Measurements from ENCODE around the gene ZMIZ2.
"Not testable (repeated sequence)": the region's sequence is repeated elsewhere in the genome, so short reads cannot be mapped to it uniquely, and the experiment has no call there.

Gene ZMIZ2

GRCh38 chr7:44766416-44766801 lies 17.8 kb downstream of the ZMIZ2 start:
- peaks cover 58% of the 10 kb centered on the region for H3K36me3 ChIP-seq (ENCODE audit: control insufficient read depth, insufficient read depth, low read length)
- no peak for DNase-seq (ENCODE audit: low read depth, low spot score)

GRCh38 chr7:44767134-44767911 lies 18.7 kb downstream of the ZMIZ2 start:
- Histone ChIP-seq H3K4me3 (ENCODE audit: low read length) (no peak overlapping the region), H3K27ac (ENCODE audit: low read length) (no peak overlapping the region), H3K9me3 (ENCODE audit: control insufficient read depth, insufficient read depth, low read length) (no peaks in the 10 kb centered on the region), H3K36me3 (ENCODE audit: control insufficient read depth, insufficient read depth, low read length) (peaks cover 52% of the 10 kb centered on the region), H3K4me1 (ENCODE audit: control insufficient read depth, insufficient read depth, low read length) (peaks cover 7% of the 10 kb centered on the region; the same call in 1 of the 2 replicates), H3K27me3 (ENCODE audit: control insufficient read depth, insufficient read depth, low read length) (no peaks in the 10 kb centered on the region)
- no CpG with 5 or more reads among the region's 19 CpGs for WGBS (ENCODE audit: insufficient coverage, insufficient read length)
- DNase-seq (ENCODE audit: low read depth, low spot score): no peak

More at GRCh38 chr7:44766416-44766801, 17.8 kb downstream of the ZMIZ2 start:
- Histone ChIP-seq H3K9me3 (ENCODE audit: control insufficient read depth, insufficient read depth, low read length) (no peaks in the 10 kb centered on the region), H3K27ac (ENCODE audit: low read length) (no peak overlapping the region), H3K4me1 (ENCODE audit: control insufficient read depth, insufficient read depth, low read length) (peaks cover 7% of the 10 kb centered on the region; the same call in 1 of the 2 replicates), H3K4me3 (ENCODE audit: low read length) (no peak overlapping the region), H3K27me3 (ENCODE audit: control insufficient read depth, insufficient read depth, low read length) (no peaks in the 10 kb centered on the region)
- WGBS (ENCODE audit: insufficient coverage, insufficient read length): no CpG with 5 or more reads among the region's 11 CpGs

GRCh38 chr7:44767912-44768627 lies 19.4 kb downstream of the ZMIZ2 start:
- Histone ChIP-seq H3K9me3 (ENCODE audit: control insufficient read depth, insufficient read depth, low read length) (no peaks in the 10 kb centered on the region), H3K27me3 (ENCODE audit: control insufficient read depth, insufficient read depth, low read length) (no peaks in the 10 kb centered on the region), H3K4me1 (ENCODE audit: control insufficient read depth, insufficient read depth, low read length) (peaks cover 7% of the 10 kb centered on the region; the same call in 1 of the 2 replicates), H3K27ac (ENCODE audit: low read length) (no peak overlapping the region), H3K36me3 (ENCODE audit: control insufficient read depth, insufficient read depth, low read length) (peaks cover 45% of the 10 kb centered on the region), H3K4me3 (ENCODE audit: low read length) (no peak overlapping the region)
- no CpG with 5 or more reads among the region's 12 CpGs for WGBS (ENCODE audit: insufficient coverage, insufficient read length)
- DNase-seq (ENCODE audit: low read depth, low spot score): no peak

GRCh38 chr7:44768628-44769371 lies 20.2 kb downstream of the ZMIZ2 start:
- no peak for DNase-seq (ENCODE audit: low read depth, low spot score)
- Histone ChIP-seq H3K27me3 (ENCODE audit: control insufficient read depth, insufficient read depth, low read length) (no peaks in the 10 kb centered on the region), H3K36me3 (ENCODE audit: control insufficient read depth, insufficient read depth, low read length) (peaks cover 40% of the 10 kb centered on the region), H3K9me3 (ENCODE audit: control insufficient read depth, insufficient read depth, low read length) (no peaks in the 10 kb centered on the region), H3K4me1 (ENCODE audit: control insufficient read depth, insufficient read depth, low read length) (peaks cover 7% of the 10 kb centered on the region; the same call in 1 of the 2 replicates), H3K4me3 (ENCODE audit: low read length) (no peak overlapping the region), H3K27ac (ENCODE audit: low read length) (no peak overlapping the region)
- no CpG with 5 or more reads among the region's 11 CpGs for WGBS (ENCODE audit: insufficient coverage, insufficient read length)

- H3K9me3 ChIP-seq (ENCODE audit: control insufficient read depth, insufficient read depth, low read length): no peaks in the 10 kb centered on the region
- no peak overlapping the region for H3K27ac ChIP-seq (ENCODE audit: low read length)
- WGBS (ENCODE audit: insufficient coverage, insufficient read length): no CpG with 5 or more reads among the region's 8 CpGs
- peaks cover 35% of the 10 kb centered on the region for H3K36me3 ChIP-seq (ENCODE audit: control insufficient read depth, insufficient read depth, low read length)
- no peaks in the 10 kb centered on the region for H3K27me3 ChIP-seq (ENCODE audit: control insufficient read depth, insufficient read depth, low read length)
- H3K4me1 ChIP-seq (ENCODE audit: control insufficient read depth, insufficient read depth, low read length): peaks cover 7% of the 10 kb centered on the region; the same call in 1 of the 2 replicates
- DNase-seq (ENCODE audit: low read depth, low spot score): no peak
- H3K4me3 ChIP-seq (ENCODE audit: low read length): no peak overlapping the region
These were observed 20.7 kb downstream of the ZMIZ2 start for GRCh38 chr7:44769376-44769775.

GRCh38 chr7:44769776-44770294 lies 21.2 kb downstream of the ZMIZ2 start:
- Histone ChIP-seq H3K27ac (ENCODE audit: low read length) (no peak overlapping the region), H3K9me3 (ENCODE audit: control insufficient read depth, insufficient read depth, low read length) (no peaks in the 10 kb centered on the region), H3K4me1 (ENCODE audit: control insufficient read depth, insufficient read depth, low read length) (peaks cover 7% of the 10 kb centered on the region; the same call in 1 of the 2 replicates), H3K36me3 (ENCODE audit: control insufficient read depth, insufficient read depth, low read length) (peaks cover 30% of the 10 kb centered on the region), H3K4me3 (ENCODE audit: low read length) (no peak overlapping the region), H3K27me3 (ENCODE audit: control insufficient read depth, insufficient read depth, low read length) (no peaks in the 10 kb centered on the region)
- no peak for DNase-seq (ENCODE audit: low read depth, low spot score)
- WGBS (ENCODE audit: insufficient coverage, insufficient read length): no CpG with 5 or more reads among the region's 10 CpGs

GRCh38 chr7:44771358-44771757 lies 22.7 kb downstream of the ZMIZ2 start:
- peaks cover 7% of the 10 kb centered on the region; the same call in 1 of the 2 replicates for H3K4me1 ChIP-seq (ENCODE audit: control insufficient read depth, insufficient read depth, low read length)
- DNase-seq (ENCODE audit: low read depth, low spot score): no peak
- no peaks in the 10 kb centered on the region for H3K9me3 ChIP-seq (ENCODE audit: control insufficient read depth, insufficient read depth, low read length)
- no peak overlapping the region for H3K27ac ChIP-seq (ENCODE audit: low read length)
- no CpG with 5 or more reads among the region's 3 CpGs for WGBS (ENCODE audit: insufficient coverage, insufficient read length)
- no peaks in the 10 kb centered on the region for H3K27me3 ChIP-seq (ENCODE audit: control insufficient read depth, insufficient read depth, low read length)
- peaks cover 15% of the 10 kb centered on the region for H3K36me3 ChIP-seq (ENCODE audit: control insufficient read depth, insufficient read depth, low read length)
- no peak overlapping the region for H3K4me3 ChIP-seq (ENCODE audit: low read length)

- Histone ChIP-seq H3K27ac (ENCODE audit: low read length) (no peak overlapping the region), H3K9me3 (ENCODE audit: control insufficient read depth, insufficient read depth, low read length) (no peaks in the 10 kb centered on the region), H3K4me3 (ENCODE audit: low read length) (no peak overlapping the region), H3K4me1 (ENCODE audit: control insufficient read depth, insufficient read depth, low read length) (peaks cover 7% of the 10 kb centered on the region; the same call in 1 of the 2 replicates), H3K36me3 (ENCODE audit: control insufficient read depth, insufficient read depth, low read length) (peaks cover 5% of the 10 kb centered on the region), H3K27me3 (ENCODE audit: control insufficient read depth, insufficient read depth, low read length) (no peaks in the 10 kb centered on the region)
- WGBS (ENCODE audit: insufficient coverage, insufficient read length): no CpG with 5 or more reads among the region's 6 CpGs
- DNase-seq (ENCODE audit: low read depth, low spot score): no peak
These were observed 23.8 kb downstream of the ZMIZ2 start for GRCh38 chr7:44772440-44772839.

- H3K4me3 ChIP-seq (ENCODE audit: low read length): no peak overlapping the region
- H3K27ac ChIP-seq (ENCODE audit: low read length): no peak overlapping the region
- H3K27me3 ChIP-seq (ENCODE audit: control insufficient read depth, insufficient read depth, low read length): no peaks in the 10 kb centered on the region
- H3K9me3 ChIP-seq (ENCODE audit: control insufficient read depth, insufficient read depth, low read length): no peaks in the 10 kb centered on the region
- H3K4me1 ChIP-seq (ENCODE audit: control insufficient read depth, insufficient read depth, low read length): peaks cover 7% of the 10 kb centered on the region; the same call in 1 of the 2 replicates
- DNase-seq (ENCODE audit: low read depth, low spot score): no peak
- H3K36me3 ChIP-seq (ENCODE audit: control insufficient read depth, insufficient read depth, low read length): peaks cover under 1% of the 10 kb centered on the region
- WGBS (ENCODE audit: insufficient coverage, insufficient read length): no CpG with 5 or more reads among the region's 10 CpGs
These were observed 24.2 kb downstream of the ZMIZ2 start for GRCh38 chr7:44772867-44773266.

- not testable (repeated sequence) for H3K4me3 ChIP-seq (ENCODE audit: low read length); DNase-seq (ENCODE audit: low read depth, low spot score); H3K27me3 ChIP-seq (ENCODE audit: control insufficient read depth, insufficient read depth, low read length); H3K36me3 ChIP-seq (ENCODE audit: control insufficient read depth, insufficient read depth, low read length); H3K27ac ChIP-seq (ENCODE audit: low read length); H3K4me1 ChIP-seq (ENCODE audit: control insufficient read depth, insufficient read depth, low read length); H3K9me3 ChIP-seq (ENCODE audit: control insufficient read depth, insufficient read depth, low read length)
- WGBS (ENCODE audit: insufficient coverage, insufficient read length): no CpG with 5 or more reads among the region's 3 CpGs
These were observed 25.8 kb downstream of the ZMIZ2 start for GRCh38 chr7:44774486-44774885.

Data from iPS DF 6.9 (cell line).